ENCODE measurements around the gene TRABD.

TRABD gene

GRCh38 chr22:50173983-50174355, 11.7 kb upstream of the TRABD start:
- no peak for DNase-seq (ENCODE audit: low read depth)

GRCh38 chr22:50174382-50175190, 11.1 kb upstream of the TRABD start:
- DNase-seq (ENCODE audit: low read depth) = no peak

- no peak for DNase-seq (ENCODE audit: low read depth)
Observed at GRCh38 chr22:50175191-50175461, 10.6 kb upstream of the TRABD start.

GRCh38 chr22:50175921-50176849, 9.5 kb upstream of the TRABD start:
- no peak for DNase-seq (ENCODE audit: low read depth)

- no peak for DNase-seq (ENCODE audit: low read depth)
Observed at GRCh38 chr22:50176850-50177536, 8.7 kb upstream of the TRABD start.

GRCh38 chr22:50177537-50178470, 7.9 kb upstream of the TRABD start:
- DNase-seq (ENCODE audit: low read depth) = no peak

GRCh38 chr22:50178471-50178864, 7.2 kb upstream of the TRABD start:
- no peak for DNase-seq (ENCODE audit: low read depth)

GRCh38 chr22:50178871-50179869, 6.5 kb upstream of the TRABD start:
- DNase-seq (ENCODE audit: low read depth) = no peak

- no peak for DNase-seq (ENCODE audit: low read depth)
Observed at GRCh38 chr22:50179937-50180726, 5.6 kb upstream of the TRABD start.

- DNase-seq (ENCODE audit: low read depth) = no peak
Observed at GRCh38 chr22:50180727-50181521, 4.8 kb upstream of the TRABD start.

- DNase-seq (ENCODE audit: low read depth) = no peak
Observed at GRCh38 chr22:50182176-50183081, 3.3 kb upstream of the TRABD start.

GRCh38 chr22:50183141-50183971, 2.4 kb upstream of the TRABD start:
- no peak for DNase-seq (ENCODE audit: low read depth)

- DNase-seq (ENCODE audit: low read depth) = no peak
Observed at GRCh38 chr22:50184004-50184901, 1.5 kb upstream of the TRABD start.

- no peak for DNase-seq (ENCODE audit: low read depth)
Observed at GRCh38 chr22:50184902-50185374, 775 bp upstream of the TRABD start.

GRCh38 chr22:50186181-50186714, 535 bp downstream of the TRABD start:
- DNase-seq (ENCODE audit: low read depth) = no peak

Data from stimulated activated CD8-positive, alpha-beta memory T cell treated with anti-CD3 and anti-CD28 coated beads, Interleukin-12 subunit alpha, Interleukin-12 subunit beta, amount 100 ng/mL, for 4 hours (primary cell).